WTC11 (cell line): Measurements from ENCODE around the gene LAMC1. TPM values are rescaled to one million over a fixed set of nuclear protein-coding genes. Genes with fewer than 3 reads are reported as not detected.

Experiments used
- CBFB ChIP-seq: sonication (generic); formaldehyde crosslinking; IDR thresholded peaks from 2 replicates; pipeline ENCODE4 v1.8.1; 2022; ENCODE audit warnings: mild to moderate bottlenecking, low read depth, missing genetic modification reagents
- IRF2 ChIP-seq: sonication (generic); formaldehyde crosslinking; IDR thresholded peaks from 2 replicates; pipeline ENCODE4 v1.8.0; 2022; ENCODE audit warnings: low read depth, missing genetic modification reagents, borderline replicate concordance
- JUN ChIP-seq: sonication (generic); formaldehyde crosslinking; IDR thresholded peaks from 2 replicates; pipeline ENCODE4 v1.8.0; 2023; ENCODE audit warnings: mild to moderate bottlenecking, missing genetic modification reagents
- PRRX2 ChIP-seq: fragments of 250-450 bp; sonication (Bioruptor Pico); IDR thresholded peaks from 2 replicates; pipeline ENCODE4 v1.8.0; 2021; ENCODE audit warnings: mild to moderate bottlenecking
- SMAD4 ChIP-seq: sonication (generic); formaldehyde crosslinking; IDR thresholded peaks from 2 replicates; pipeline ENCODE4 v1.8.0; 2022; ENCODE audit warnings: mild to moderate bottlenecking, missing genetic modification reagents
- TCF7 ChIP-seq: sonication (generic); formaldehyde crosslinking; IDR thresholded peaks from 2 replicates; pipeline ENCODE4 v1.8.0; 2022; ENCODE audit warnings: mild to moderate bottlenecking, low read depth, missing genetic modification reagents, moderate library complexity
- TEAD4 ChIP-seq: sonication (generic); formaldehyde crosslinking; IDR thresholded peaks from 2 replicates; pipeline ENCODE4 v1.8.0; 2022; ENCODE audit warnings: mild to moderate bottlenecking, missing genetic modification reagents
- ZBTB21 ChIP-seq: sonication (generic); formaldehyde crosslinking; IDR thresholded peaks from 2 replicates; pipeline ENCODE4 v1.8.1; 2023; ENCODE audit warnings: mild to moderate bottlenecking, missing genetic modification reagents, borderline replicate concordance
- ZNF121 ChIP-seq: sonication (generic); formaldehyde crosslinking; IDR thresholded peaks from 2 replicates; pipeline ENCODE4 v1.8.0; 2023; ENCODE audit warnings: missing genetic modification reagents
- ZNF138 ChIP-seq: sonication (generic); formaldehyde crosslinking; conservative IDR thresholded peaks from 2 replicates; pipeline ENCODE4 v1.8.1; 2022; ENCODE audit warnings: mild to moderate bottlenecking, moderate library complexity, missing genetic modification reagents
- ZNF219 ChIP-seq: sonication (generic); formaldehyde crosslinking; IDR thresholded peaks from 2 replicates; pipeline ENCODE4 v1.8.0; 2023; ENCODE audit warnings: missing genetic modification reagents, mild to moderate bottlenecking, borderline replicate concordance
- ZNF416 ChIP-seq: fragments of 250-450 bp; sonication (Bioruptor Pico); IDR thresholded peaks from 2 replicates; pipeline ENCODE4 v1.9.0; 2021; ENCODE audit warnings: mild to moderate bottlenecking, inconsistent platforms
- total RNA-seq: library from RNA; stranded (reverse); gene quantifications from 3 replicates; pipeline ENCODE4 v1.2.3, GENCODE V29; 2021
- TF ChIP-seq, protein P1 (sequence below): sonication (generic); formaldehyde crosslinking; IDR thresholded peaks from 2 replicates; pipeline ENCODE4 v1.8.0; 2023; ENCODE audit warnings: mild to moderate bottlenecking, missing genetic modification reagents
- TF ChIP-seq, protein P2 (sequence below): sonication (generic); formaldehyde crosslinking; IDR thresholded peaks from 2 replicates; pipeline ENCODE4 v1.8.1; 2022; ENCODE audit warnings: low read depth, mild to moderate bottlenecking, moderate library complexity, missing genetic modification reagents, borderline replicate concordance
- TF ChIP-seq, protein P3 (sequence below): fragments of 250-450 bp; sonication (Bioruptor Pico); IDR thresholded peaks from 2 replicates; pipeline ENCODE4 v1.9.0; 2021; ENCODE audit warnings: mild to moderate bottlenecking, borderline replicate concordance
- TF ChIP-seq, protein P4 (sequence below): sonication (generic); formaldehyde crosslinking; IDR thresholded peaks from 2 replicates; pipeline ENCODE4 v1.8.1; 2023; ENCODE audit warnings: mild to moderate bottlenecking, missing genetic modification reagents, borderline replicate concordance
- TF ChIP-seq, protein P5 (sequence below): sonication (generic); formaldehyde crosslinking; IDR thresholded peaks from 2 replicates; pipeline ENCODE4 v1.8.1; 2023; ENCODE audit warnings: mild to moderate bottlenecking, missing genetic modification reagents
- TF ChIP-seq, protein P6 (sequence below): sonication (generic); formaldehyde crosslinking; IDR thresholded peaks from 2 replicates; pipeline ENCODE4 v1.8.1; 2023; ENCODE audit warnings: mild to moderate bottlenecking, missing genetic modification reagents, moderate library complexity
- TF ChIP-seq, protein P7 (sequence below): sonication (generic); formaldehyde crosslinking; conservative IDR thresholded peaks from 2 replicates; pipeline ENCODE4 v1.8.1; 2022; ENCODE audit warnings: mild to moderate bottlenecking, missing genetic modification reagents
- TF ChIP-seq, protein P8 (sequence below): sonication (generic); formaldehyde crosslinking; IDR thresholded peaks from 2 replicates; pipeline ENCODE4 v1.8.1; 2022; ENCODE audit warnings: mild to moderate bottlenecking, moderate library complexity, missing genetic modification reagents

LAMC1 gene
- total RNA-seq, 1 experiment from 2014 or later, result 162 TPM

DNA sequence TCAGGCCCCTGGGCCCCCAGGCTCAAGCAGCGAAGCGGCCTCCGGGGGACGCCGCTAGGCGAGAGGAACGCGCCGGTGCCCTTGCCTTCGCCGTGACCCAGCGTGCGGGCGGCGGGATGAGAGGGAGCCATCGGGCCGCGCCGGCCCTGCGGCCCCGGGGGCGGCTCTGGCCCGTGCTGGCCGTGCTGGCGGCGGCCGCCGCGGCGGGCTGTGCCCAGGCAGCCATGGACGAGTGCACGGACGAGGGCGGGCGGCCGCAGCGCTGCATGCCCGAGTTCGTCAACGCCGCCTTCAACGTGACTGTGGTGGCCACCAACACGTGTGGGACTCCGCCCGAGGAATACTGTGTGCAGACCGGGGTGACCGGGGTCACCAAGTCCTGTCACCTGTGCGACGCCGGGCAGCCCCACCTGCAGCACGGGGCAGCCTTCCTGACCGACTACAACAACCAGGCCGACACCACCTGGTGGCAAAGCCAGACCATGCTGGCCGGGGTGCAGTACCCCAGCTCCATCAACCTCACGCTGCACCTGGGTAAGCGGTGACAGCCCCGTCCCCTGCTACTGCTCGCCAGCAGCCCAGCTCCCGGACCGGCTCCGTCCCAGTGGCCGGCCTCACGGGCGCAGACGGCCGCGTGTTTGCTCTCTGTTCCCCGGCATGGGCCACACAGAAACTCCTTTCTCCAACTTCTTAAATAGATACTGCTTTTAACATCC lies 539 bp downstream of the LAMC1 start (continued):
- TF ChIP-seq SMAD4, result no peak
- TF ChIP-seq, protein P1, sequence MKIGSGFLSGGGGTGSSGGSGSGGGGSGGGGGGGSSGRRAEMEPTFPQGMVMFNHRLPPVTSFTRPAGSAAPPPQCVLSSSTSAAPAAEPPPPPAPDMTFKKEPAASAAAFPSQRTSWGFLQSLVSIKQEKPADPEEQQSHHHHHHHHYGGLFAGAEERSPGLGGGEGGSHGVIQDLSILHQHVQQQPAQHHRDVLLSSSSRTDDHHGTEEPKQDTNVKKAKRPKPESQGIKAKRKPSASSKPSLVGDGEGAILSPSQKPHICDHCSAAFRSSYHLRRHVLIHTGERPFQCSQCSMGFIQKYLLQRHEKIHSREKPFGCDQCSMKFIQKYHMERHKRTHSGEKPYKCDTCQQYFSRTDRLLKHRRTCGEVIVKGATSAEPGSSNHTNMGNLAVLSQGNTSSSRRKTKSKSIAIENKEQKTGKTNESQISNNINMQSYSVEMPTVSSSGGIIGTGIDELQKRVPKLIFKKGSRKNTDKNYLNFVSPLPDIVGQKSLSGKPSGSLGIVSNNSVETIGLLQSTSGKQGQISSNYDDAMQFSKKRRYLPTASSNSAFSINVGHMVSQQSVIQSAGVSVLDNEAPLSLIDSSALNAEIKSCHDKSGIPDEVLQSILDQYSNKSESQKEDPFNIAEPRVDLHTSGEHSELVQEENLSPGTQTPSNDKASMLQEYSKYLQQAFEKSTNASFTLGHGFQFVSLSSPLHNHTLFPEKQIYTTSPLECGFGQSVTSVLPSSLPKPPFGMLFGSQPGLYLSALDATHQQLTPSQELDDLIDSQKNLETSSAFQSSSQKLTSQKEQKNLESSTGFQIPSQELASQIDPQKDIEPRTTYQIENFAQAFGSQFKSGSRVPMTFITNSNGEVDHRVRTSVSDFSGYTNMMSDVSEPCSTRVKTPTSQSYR (CRISPR knock-in tag), result 0 out of 2 replicates have a peak, but pooled peaks have one; percentile 44
- TF ChIP-seq, protein P2, sequence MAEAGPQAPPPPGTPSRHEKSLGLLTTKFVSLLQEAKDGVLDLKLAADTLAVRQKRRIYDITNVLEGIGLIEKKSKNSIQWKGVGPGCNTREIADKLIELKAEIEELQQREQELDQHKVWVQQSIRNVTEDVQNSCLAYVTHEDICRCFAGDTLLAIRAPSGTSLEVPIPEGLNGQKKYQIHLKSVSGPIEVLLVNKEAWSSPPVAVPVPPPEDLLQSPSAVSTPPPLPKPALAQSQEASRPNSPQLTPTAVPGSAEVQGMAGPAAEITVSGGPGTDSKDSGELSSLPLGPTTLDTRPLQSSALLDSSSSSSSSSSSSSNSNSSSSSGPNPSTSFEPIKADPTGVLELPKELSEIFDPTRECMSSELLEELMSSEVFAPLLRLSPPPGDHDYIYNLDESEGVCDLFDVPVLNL (CRISPR knock-in tag), result no peak
- TF ChIP-seq, protein P3, sequence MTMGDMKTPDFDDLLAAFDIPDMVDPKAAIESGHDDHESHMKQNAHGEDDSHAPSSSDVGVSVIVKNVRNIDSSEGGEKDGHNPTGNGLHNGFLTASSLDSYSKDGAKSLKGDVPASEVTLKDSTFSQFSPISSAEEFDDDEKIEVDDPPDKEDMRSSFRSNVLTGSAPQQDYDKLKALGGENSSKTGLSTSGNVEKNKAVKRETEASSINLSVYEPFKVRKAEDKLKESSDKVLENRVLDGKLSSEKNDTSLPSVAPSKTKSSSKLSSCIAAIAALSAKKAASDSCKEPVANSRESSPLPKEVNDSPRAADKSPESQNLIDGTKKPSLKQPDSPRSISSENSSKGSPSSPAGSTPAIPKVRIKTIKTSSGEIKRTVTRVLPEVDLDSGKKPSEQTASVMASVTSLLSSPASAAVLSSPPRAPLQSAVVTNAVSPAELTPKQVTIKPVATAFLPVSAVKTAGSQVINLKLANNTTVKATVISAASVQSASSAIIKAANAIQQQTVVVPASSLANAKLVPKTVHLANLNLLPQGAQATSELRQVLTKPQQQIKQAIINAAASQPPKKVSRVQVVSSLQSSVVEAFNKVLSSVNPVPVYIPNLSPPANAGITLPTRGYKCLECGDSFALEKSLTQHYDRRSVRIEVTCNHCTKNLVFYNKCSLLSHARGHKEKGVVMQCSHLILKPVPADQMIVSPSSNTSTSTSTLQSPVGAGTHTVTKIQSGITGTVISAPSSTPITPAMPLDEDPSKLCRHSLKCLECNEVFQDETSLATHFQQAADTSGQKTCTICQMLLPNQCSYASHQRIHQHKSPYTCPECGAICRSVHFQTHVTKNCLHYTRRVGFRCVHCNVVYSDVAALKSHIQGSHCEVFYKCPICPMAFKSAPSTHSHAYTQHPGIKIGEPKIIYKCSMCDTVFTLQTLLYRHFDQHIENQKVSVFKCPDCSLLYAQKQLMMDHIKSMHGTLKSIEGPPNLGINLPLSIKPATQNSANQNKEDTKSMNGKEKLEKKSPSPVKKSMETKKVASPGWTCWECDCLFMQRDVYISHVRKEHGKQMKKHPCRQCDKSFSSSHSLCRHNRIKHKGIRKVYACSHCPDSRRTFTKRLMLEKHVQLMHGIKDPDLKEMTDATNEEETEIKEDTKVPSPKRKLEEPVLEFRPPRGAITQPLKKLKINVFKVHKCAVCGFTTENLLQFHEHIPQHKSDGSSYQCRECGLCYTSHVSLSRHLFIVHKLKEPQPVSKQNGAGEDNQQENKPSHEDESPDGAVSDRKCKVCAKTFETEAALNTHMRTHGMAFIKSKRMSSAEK (CRISPR knock-in tag), result no peak
- TF ChIP-seq, protein P4, sequence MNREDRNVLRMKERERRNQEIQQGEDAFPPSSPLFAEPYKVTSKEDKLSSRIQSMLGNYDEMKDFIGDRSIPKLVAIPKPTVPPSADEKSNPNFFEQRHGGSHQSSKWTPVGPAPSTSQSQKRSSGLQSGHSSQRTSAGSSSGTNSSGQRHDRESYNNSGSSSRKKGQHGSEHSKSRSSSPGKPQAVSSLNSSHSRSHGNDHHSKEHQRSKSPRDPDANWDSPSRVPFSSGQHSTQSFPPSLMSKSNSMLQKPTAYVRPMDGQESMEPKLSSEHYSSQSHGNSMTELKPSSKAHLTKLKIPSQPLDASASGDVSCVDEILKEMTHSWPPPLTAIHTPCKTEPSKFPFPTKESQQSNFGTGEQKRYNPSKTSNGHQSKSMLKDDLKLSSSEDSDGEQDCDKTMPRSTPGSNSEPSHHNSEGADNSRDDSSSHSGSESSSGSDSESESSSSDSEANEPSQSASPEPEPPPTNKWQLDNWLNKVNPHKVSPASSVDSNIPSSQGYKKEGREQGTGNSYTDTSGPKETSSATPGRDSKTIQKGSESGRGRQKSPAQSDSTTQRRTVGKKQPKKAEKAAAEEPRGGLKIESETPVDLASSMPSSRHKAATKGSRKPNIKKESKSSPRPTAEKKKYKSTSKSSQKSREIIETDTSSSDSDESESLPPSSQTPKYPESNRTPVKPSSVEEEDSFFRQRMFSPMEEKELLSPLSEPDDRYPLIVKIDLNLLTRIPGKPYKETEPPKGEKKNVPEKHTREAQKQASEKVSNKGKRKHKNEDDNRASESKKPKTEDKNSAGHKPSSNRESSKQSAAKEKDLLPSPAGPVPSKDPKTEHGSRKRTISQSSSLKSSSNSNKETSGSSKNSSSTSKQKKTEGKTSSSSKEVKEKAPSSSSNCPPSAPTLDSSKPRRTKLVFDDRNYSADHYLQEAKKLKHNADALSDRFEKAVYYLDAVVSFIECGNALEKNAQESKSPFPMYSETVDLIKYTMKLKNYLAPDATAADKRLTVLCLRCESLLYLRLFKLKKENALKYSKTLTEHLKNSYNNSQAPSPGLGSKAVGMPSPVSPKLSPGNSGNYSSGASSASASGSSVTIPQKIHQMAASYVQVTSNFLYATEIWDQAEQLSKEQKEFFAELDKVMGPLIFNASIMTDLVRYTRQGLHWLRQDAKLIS (CRISPR knock-in tag), result no peak
- TF ChIP-seq ZNF138, result no peak
- TF ChIP-seq, protein P5, sequence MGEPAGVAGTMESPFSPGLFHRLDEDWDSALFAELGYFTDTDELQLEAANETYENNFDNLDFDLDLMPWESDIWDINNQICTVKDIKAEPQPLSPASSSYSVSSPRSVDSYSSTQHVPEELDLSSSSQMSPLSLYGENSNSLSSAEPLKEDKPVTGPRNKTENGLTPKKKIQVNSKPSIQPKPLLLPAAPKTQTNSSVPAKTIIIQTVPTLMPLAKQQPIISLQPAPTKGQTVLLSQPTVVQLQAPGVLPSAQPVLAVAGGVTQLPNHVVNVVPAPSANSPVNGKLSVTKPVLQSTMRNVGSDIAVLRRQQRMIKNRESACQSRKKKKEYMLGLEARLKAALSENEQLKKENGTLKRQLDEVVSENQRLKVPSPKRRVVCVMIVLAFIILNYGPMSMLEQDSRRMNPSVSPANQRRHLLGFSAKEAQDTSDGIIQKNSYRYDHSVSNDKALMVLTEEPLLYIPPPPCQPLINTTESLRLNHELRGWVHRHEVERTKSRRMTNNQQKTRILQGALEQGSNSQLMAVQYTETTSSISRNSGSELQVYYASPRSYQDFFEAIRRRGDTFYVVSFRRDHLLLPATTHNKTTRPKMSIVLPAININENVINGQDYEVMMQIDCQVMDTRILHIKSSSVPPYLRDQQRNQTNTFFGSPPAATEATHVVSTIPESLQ (CRISPR knock-in tag), result no peak
- TF ChIP-seq ZBTB21 (CRISPR knock-in tag), result no peak
- no peak; the same call in 1 of the 2 replicates for TF ChIP-seq TCF7
- TF ChIP-seq ZNF121 (CRISPR knock-in tag), result peak; percentile 99
- no peak for TF ChIP-seq ZNF219 (CRISPR knock-in tag)
- 0 out of 2 replicates have a peak, but pooled peaks have one; percentile 2 for TF ChIP-seq CBFB (CRISPR knock-in tag)
- no peak for TF ChIP-seq ZNF416 (CRISPR knock-in tag)
- TF ChIP-seq, protein P6, sequence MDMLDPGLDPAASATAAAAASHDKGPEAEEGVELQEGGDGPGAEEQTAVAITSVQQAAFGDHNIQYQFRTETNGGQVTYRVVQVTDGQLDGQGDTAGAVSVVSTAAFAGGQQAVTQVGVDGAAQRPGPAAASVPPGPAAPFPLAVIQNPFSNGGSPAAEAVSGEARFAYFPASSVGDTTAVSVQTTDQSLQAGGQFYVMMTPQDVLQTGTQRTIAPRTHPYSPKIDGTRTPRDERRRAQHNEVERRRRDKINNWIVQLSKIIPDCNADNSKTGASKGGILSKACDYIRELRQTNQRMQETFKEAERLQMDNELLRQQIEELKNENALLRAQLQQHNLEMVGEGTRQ (CRISPR knock-in tag), result no peak; the same call in 1 of the 2 replicates
- TF ChIP-seq, protein P7, sequence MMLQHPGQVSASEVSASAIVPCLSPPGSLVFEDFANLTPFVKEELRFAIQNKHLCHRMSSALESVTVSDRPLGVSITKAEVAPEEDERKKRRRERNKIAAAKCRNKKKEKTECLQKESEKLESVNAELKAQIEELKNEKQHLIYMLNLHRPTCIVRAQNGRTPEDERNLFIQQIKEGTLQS, result no peak
- TF ChIP-seq, protein P8, sequence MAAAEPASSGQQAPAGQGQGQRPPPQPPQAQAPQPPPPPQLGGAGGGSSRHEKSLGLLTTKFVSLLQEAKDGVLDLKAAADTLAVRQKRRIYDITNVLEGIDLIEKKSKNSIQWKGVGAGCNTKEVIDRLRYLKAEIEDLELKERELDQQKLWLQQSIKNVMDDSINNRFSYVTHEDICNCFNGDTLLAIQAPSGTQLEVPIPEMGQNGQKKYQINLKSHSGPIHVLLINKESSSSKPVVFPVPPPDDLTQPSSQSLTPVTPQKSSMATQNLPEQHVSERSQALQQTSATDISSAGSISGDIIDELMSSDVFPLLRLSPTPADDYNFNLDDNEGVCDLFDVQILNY, result peak; percentile 34; the same call in 1 of the 2 replicates
- TF ChIP-seq PRRX2, result no peak
- no peak for TF ChIP-seq JUN (CRISPR knock-in tag)
- no peak; the same call in 1 of the 2 replicates for TF ChIP-seq TEAD4 (CRISPR knock-in tag)
- no peak for TF ChIP-seq IRF2 (CRISPR knock-in tag)
